ENCODE results near the gene GNA12.

DNA sequence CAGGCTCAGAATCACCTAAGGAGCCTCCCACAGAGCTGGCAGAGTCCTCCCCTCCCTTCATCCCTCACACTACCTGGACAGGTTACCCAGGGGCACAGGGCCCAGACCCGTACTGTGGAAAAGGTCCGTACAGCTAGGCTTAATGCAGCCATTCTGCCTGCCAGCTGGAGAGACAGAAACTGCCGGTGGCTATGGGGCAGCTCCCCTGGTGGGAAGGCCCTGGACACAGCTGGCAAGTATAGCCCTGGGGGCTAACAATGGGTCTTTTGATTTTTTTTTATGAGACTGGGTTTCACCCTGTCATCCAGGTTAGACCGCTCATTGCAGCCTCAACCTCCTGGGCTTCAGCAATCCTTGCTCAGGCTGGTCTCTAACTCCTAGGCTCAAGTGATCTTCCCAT is 68.3 kb downstream of the GNA12 start:
- TF ChIP-seq, protein P1, sequence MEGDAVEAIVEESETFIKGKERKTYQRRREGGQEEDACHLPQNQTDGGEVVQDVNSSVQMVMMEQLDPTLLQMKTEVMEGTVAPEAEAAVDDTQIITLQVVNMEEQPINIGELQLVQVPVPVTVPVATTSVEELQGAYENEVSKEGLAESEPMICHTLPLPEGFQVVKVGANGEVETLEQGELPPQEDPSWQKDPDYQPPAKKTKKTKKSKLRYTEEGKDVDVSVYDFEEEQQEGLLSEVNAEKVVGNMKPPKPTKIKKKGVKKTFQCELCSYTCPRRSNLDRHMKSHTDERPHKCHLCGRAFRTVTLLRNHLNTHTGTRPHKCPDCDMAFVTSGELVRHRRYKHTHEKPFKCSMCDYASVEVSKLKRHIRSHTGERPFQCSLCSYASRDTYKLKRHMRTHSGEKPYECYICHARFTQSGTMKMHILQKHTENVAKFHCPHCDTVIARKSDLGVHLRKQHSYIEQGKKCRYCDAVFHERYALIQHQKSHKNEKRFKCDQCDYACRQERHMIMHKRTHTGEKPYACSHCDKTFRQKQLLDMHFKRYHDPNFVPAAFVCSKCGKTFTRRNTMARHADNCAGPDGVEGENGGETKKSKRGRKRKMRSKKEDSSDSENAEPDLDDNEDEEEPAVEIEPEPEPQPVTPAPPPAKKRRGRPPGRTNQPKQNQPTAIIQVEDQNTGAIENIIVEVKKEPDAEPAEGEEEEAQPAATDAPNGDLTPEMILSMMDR (IDR thresholded peaks at IDR 0.05; ENCODE audit: borderline replicate concordance, extremely low read depth, low read length, poor library complexity, severe bottlenecking): no peak
- TF ChIP-seq EZH2 (IDR thresholded peaks at IDR 0.05; ENCODE audit: borderline replicate concordance, low read depth, low read length, severe bottlenecking): no peak

Measured in DND-41 (cell line).